GM12878 (cell line): Measurements from ENCODE around the gene VCP.

Experiments used
- CEBPB ChIP-seq, 2 experiments: fragments of 150-350 bp in 1 of 2; IDR thresholded peaks; 2 replicates each; pipeline ENCODE4 v1.6.1; 2012 to 2014; ENCODE audit warnings: low read depth in 2 of 2, low read length in 2 of 2, borderline replicate concordance in 1 of 2, inconsistent platforms in 1 of 2
- CREB1 ChIP-seq: IDR thresholded peaks from 2 replicates; pipeline ENCODE4 v1.6.1; 2012; ENCODE audit warnings: low read depth, mild to moderate bottlenecking, inconsistent platforms
- FOXM1 ChIP-seq: IDR thresholded peaks from 2 replicates; pipeline ENCODE4 v1.6.1; 2012; ENCODE audit warnings: low read depth, mild to moderate bottlenecking, inconsistent platforms, low read length, moderate library complexity
- RFX5 ChIP-seq: IDR thresholded peaks from 2 replicates; pipeline ENCODE4 v1.6.1; 2011; ENCODE audit warnings: low read depth, low read length, improper control_type of control experiment
- SREBF2 ChIP-seq: IDR thresholded peaks from 2 replicates; pipeline ENCODE4 v1.6.1; 2012; ENCODE audit warnings: mild to moderate bottlenecking, low read length
- STAT1 ChIP-seq: fragments of 450-650 bp; conservative IDR thresholded peaks from 2 replicates; pipeline ENCODE4 v1.6.1; 2014; ENCODE audit warnings: antibody characterized with exemption, mild to moderate bottlenecking
- TF ChIP-seq, protein P1 (sequence below), 3 experiments: IDR thresholded peaks in 2 of 3; conservative IDR thresholded peaks in 1 of 3; 2 replicates each; pipeline ENCODE4 v1.5.1; 2011; ENCODE audit warnings: low read depth in 3 of 3, low read length in 3 of 3, mild to moderate bottlenecking in 3 of 3, control low read depth in 2 of 3, moderate library complexity in 2 of 3, inconsistent platforms in 1 of 3, mixed read lengths in 1 of 3; ENCODE audit not compliant: control insufficient read depth in 2 of 3, insufficient read depth in 1 of 3; ENCODE audit errors: extremely low read depth in 1 of 3

DNA sequence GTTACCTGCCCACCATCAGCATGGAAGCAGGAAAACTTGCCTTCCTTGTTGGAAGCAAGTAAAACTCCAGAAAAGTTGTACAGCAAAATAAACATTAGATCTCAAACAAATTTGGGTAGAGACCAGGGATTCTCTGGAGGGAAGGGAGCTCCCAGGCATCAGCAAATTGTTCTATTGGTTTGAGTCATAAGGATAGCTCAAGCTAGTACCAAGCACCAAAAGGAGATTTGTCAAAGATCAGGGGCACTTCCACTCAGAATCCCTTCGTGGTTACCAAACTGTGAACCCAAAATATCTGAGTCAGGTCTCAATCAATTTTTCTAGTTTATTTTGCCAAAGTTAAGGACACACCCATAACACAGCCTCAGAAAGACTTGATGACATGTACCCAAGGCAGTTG is 45.1 kb downstream of the VCP start:
- TF ChIP-seq SREBF2 (no peak), RFX5 (no peak), STAT1 (no peak), CREB1 (no peak), CEBPB (IDR thresholded peaks at IDR 0.05; ENCODE audit: borderline replicate concordance in 1 of 2, low read depth in 2 of 2, low read length in 2 of 2) (no peak), FOXM1 (no peak)
- TF ChIP-seq, protein P1, sequence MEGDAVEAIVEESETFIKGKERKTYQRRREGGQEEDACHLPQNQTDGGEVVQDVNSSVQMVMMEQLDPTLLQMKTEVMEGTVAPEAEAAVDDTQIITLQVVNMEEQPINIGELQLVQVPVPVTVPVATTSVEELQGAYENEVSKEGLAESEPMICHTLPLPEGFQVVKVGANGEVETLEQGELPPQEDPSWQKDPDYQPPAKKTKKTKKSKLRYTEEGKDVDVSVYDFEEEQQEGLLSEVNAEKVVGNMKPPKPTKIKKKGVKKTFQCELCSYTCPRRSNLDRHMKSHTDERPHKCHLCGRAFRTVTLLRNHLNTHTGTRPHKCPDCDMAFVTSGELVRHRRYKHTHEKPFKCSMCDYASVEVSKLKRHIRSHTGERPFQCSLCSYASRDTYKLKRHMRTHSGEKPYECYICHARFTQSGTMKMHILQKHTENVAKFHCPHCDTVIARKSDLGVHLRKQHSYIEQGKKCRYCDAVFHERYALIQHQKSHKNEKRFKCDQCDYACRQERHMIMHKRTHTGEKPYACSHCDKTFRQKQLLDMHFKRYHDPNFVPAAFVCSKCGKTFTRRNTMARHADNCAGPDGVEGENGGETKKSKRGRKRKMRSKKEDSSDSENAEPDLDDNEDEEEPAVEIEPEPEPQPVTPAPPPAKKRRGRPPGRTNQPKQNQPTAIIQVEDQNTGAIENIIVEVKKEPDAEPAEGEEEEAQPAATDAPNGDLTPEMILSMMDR (IDR thresholded peaks at IDR 0.05 in 2 of 3, conservative IDR thresholded peaks at IDR 0.05 in 1 of 3; ENCODE audit: control insufficient read depth in 2 of 3, extremely low read depth in 1 of 3, insufficient read depth in 1 of 3, low read depth in 3 of 3, low read length in 3 of 3) = no peak
